ENCODE results near the gene BUD23. TPM values are rescaled to one million over a fixed set of nuclear protein-coding genes. Genes with fewer than 3 reads are reported as not detected.
"Not testable (repeated sequence)": the region's sequence is repeated elsewhere in the genome, so short reads cannot be mapped to it uniquely, and the experiment has no call there.

The BUD23 gene
- total RNA-seq, 4 donors from 2014 or later, result 43.2 to 51.5 (median 48.6) TPM

DNA sequence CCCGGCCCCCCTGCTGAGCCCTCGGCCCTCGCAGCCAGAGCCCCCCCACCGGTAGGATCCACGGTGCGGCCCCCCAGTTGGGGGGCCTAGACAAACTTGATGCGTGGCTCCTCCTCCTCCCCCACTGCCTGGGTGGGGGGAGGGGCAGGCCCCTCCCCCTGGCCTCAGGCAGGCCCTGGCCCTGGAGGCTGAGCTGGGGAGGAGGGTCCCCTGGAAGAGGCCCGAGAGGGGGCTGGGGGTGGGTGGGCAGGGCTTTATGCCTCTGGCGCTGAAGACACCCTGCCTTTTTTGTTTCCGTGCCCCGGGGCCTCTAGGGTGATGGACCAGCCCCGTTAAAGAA lies 12.1 kb upstream of the BUD23 start:
- H3K36me3 ChIP-seq, result no peaks in the 10 kb centered on the region
- no peak for DNase-seq (ENCODE audit: extremely low spot score)
- H3K27ac ChIP-seq (replicated peaks in 1 of 4), result no peak overlapping the region
- TF ChIP-seq POLR2AphosphoS5 (IDR thresholded peaks at IDR 0.05) (no peak), EP300 (IDR thresholded peaks at IDR 0.05) (no peak), POLR2A (IDR thresholded peaks at IDR 0.05; ENCODE audit: low read depth) (no peak)
- TF ChIP-seq, protein P1, sequence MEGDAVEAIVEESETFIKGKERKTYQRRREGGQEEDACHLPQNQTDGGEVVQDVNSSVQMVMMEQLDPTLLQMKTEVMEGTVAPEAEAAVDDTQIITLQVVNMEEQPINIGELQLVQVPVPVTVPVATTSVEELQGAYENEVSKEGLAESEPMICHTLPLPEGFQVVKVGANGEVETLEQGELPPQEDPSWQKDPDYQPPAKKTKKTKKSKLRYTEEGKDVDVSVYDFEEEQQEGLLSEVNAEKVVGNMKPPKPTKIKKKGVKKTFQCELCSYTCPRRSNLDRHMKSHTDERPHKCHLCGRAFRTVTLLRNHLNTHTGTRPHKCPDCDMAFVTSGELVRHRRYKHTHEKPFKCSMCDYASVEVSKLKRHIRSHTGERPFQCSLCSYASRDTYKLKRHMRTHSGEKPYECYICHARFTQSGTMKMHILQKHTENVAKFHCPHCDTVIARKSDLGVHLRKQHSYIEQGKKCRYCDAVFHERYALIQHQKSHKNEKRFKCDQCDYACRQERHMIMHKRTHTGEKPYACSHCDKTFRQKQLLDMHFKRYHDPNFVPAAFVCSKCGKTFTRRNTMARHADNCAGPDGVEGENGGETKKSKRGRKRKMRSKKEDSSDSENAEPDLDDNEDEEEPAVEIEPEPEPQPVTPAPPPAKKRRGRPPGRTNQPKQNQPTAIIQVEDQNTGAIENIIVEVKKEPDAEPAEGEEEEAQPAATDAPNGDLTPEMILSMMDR (IDR thresholded peaks at IDR 0.05), result no peak
- H3K9me3 ChIP-seq, result no peaks in the 10 kb centered on the region
- WGBS, result 20% methylated on average over 1 of the region's 12 CpGs
- H3K4me1 ChIP-seq, result peaks cover 10 to 31% (median 19%) of the 10 kb centered on the region in 4 donors
- H3K27me3 ChIP-seq, result no peaks in the 10 kb centered on the region
- no peak overlapping the region for H3K4me3 ChIP-seq
- intact Hi-C loops (cut with DNase I), result no loop called here

DNA sequence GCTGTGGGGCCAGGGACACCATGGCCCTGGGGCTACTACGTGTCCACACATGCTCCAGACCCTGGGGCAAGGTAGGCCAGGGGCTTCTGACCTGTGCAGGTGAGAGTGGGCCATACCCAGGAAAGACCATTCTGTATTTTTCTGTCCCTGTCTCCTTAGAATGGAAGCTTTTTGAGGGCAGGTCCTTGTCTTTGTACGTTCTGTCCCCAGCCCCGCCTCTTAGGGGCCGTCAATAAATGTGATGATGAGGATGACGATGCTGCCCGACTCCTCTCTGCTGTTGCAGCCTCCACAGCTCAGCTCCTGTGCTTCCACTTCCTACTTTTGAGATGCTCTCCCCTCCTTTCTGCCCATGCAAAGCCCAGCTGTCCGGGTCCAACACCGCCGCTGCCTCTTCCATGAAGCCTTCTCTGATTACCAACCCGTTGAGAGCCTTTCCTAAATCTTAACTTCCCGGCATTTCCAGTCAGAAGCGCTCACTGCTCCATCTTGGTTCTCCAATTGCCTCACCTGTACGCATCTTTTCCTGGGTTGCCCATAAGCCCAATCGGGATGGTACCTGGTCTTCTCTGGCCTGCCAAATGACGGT lies 11.4 kb upstream of the BUD23 start:
- intact Hi-C loops (cut with DNase I), result no loop called here
- no peak for DNase-seq (ENCODE audit: extremely low spot score)
- Histone ChIP-seq H3K9me3 (no peaks in the 10 kb centered on the region), H3K4me3 (no peak overlapping the region), H3K27ac (replicated peaks in 1 of 4) (no peak overlapping the region), H3K27me3 (no peaks in the 10 kb centered on the region), H3K4me1 (peaks cover 10 to 31% (median 19%) of the 10 kb centered on the region in 4 donors), H3K36me3 (no peaks in the 10 kb centered on the region)
- 91% methylated on average over 15 of the region's 15 CpGs for WGBS
- TF ChIP-seq POLR2A (IDR thresholded peaks at IDR 0.05; ENCODE audit: low read depth), result no peak
- no peak for TF ChIP-seq POLR2AphosphoS5 (IDR thresholded peaks at IDR 0.05)
- TF ChIP-seq, protein P1 (IDR thresholded peaks at IDR 0.05), result no peak
- TF ChIP-seq EP300 (IDR thresholded peaks at IDR 0.05), result no peak

DNA sequence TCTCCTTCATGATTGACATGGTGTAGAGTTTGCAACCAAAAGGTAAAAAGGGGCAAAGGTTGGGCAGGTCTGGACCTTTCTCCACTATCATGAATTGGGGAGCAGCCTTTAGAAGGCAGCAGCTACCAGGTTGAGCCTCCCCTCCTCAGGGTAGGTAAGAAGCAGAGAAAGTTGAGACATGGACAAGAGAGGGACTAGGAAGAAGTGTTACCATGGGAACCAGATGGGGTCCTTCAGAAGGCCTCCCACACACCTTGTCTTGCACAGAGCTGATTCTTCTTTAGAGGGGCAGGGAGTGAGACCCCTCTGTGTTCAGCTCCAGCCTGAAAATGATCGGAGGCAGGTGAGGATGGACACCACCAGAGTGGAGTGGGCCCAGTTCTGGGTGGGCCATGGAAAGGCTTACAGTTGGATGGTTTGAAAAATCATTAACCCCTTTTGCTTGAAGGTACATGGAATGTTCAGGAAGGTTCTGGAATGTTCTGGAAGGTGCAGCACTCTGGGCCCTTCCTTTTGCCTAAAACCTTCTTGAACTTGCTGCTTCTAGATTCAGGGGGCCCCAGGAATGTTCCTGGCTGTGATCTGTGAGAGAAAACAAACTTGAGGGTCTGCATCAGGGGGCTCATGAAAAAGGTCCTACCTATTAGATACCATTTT lies 8.8 kb upstream of the BUD23 start:
- TF ChIP-seq, protein P1 (IDR thresholded peaks at IDR 0.05), result no peak
- TF ChIP-seq POLR2A (IDR thresholded peaks at IDR 0.05; ENCODE audit: low read depth) (no peak), EP300 (IDR thresholded peaks at IDR 0.05) (no peak), POLR2AphosphoS5 (IDR thresholded peaks at IDR 0.05) (no peak)
- peaks cover 9 to 20% (median 13%) of the 10 kb centered on the region in 4 donors for H3K36me3 ChIP-seq

DNA sequence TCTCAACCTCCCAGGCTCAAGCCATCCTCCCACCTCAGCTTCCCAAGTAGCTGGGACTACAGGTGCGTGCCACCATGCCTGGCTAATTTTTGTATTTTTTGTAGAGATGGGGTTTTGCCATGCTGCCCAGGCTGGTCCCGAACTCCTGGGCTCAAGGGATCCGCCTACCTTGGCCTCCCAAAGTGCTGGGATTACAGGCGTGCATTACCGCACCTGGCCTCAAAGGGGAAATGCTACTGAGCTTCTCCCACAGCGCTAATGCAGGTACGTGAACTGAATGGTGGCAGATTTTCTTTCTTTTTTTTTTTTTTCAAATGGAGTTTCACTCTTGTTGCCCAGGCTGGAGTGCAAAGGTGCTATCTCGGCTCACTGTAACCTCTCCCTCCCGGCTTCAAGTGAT lies 7.3 kb upstream of the BUD23 start:
- intact Hi-C loops (cut with DNase I); DNase-seq (ENCODE audit: extremely low spot score); H3K27ac ChIP-seq (replicated peaks in 1 of 4); H3K27me3 ChIP-seq; H3K4me3 ChIP-seq; H3K9me3 ChIP-seq: not testable (repeated sequence)
- WGBS, result 86% methylated on average over 9 of the region's 9 CpGs
- peaks cover 9 to 25% (median 13%) of the 10 kb centered on the region in 4 donors for H3K36me3 ChIP-seq
- peaks cover 8 to 28% (median 18%) of the 10 kb centered on the region in 4 donors for H3K4me1 ChIP-seq

More for the DNA sequence above, 8.8 kb upstream of the BUD23 start:
- H3K27me3 ChIP-seq, result no peaks in the 10 kb centered on the region
- DNase-seq (ENCODE audit: extremely low spot score), result no peak
- intact Hi-C loops (cut with DNase I), result no loop called here
- H3K4me1 ChIP-seq, result peaks cover 0 to 16% (median 4%) of the 10 kb centered on the region in 4 donors
- H3K9me3 ChIP-seq, result no peaks in the 10 kb centered on the region
- no peak overlapping the region for H3K4me3 ChIP-seq
- no peak overlapping the region for H3K27ac ChIP-seq (replicated peaks in 1 of 4)
- WGBS, result 100% methylated on average over 1 of the region's 1 CpG

DNA sequence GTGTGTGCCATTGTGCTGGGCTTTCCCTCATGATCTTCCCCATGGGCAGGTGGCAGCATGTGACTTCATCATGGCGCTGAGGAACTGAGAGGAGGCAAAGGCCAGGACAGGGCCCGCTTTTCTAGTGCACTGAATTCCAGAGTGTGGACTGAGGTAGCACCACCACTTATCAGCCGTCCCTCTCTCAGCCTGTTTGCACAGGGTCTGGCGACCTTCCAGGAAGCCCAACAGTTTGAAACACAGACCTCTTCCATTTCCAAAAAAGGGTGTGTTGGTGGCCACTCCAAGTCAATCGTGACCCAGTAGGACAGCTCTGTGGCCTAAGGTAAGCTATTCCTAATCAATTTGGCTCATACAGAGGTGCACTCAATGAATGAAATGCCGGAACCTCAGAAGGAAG lies 4.5 kb upstream of the BUD23 start:
- Histone ChIP-seq H3K36me3 (peaks cover 9 to 25% (median 13%) of the 10 kb centered on the region in 4 donors), H3K4me3 (no peak overlapping the region), H3K4me1 (peaks cover 24 to 45% (median 37%) of the 10 kb centered on the region in 4 donors), H3K27ac (replicated peaks in 1 of 4) (no peak overlapping the region), H3K27me3 (no peaks in the 10 kb centered on the region), H3K9me3 (no peaks in the 10 kb centered on the region)
- intact Hi-C loops (cut with DNase I), result no loop called here
- DNase-seq (ENCODE audit: extremely low spot score), result no peak
- 87% methylated on average over 6 of the region's 6 CpGs for WGBS
- TF ChIP-seq EP300 (IDR thresholded peaks at IDR 0.05), result no peak
- no peak for TF ChIP-seq POLR2AphosphoS5 (IDR thresholded peaks at IDR 0.05)
- no peak for TF ChIP-seq POLR2A (IDR thresholded peaks at IDR 0.05; ENCODE audit: low read depth)
- TF ChIP-seq, protein P1 (IDR thresholded peaks at IDR 0.05), result no peak

Measured in esophagus muscularis mucosa (tissue), 4 donors.